GM19025 (cell line): ENCODE measurements around the gene PRKRA.
"Not testable (repeated sequence)": the region's sequence is repeated elsewhere in the genome, so short reads cannot be mapped to it uniquely, and the experiment has no call there.

Experiments used
- ATAC-seq: cut with Tn5 transposase; IDR thresholded peaks from one replicate; pipeline ENCODE4 v1.9.1; 2021; ENCODE audit warnings: mild to moderate bottlenecking, low read depth, moderate library complexity; ENCODE audit not compliant: unreplicated experiment

The PRKRA gene

GRCh38 chr2:178450774-178451525, at the start of gene PRKRA, which contains the start of gene PJVK:
TSS of gene PRKRA (minus strand) at chr2:178451175. CDS start at chr2:178451030, 145 bp downstream.
TSS of gene PJVK (plus strand) at chr2:178451378. CDS start at chr2:178453410, 2,032 bp downstream.
- peak; percentile 87 for ATAC-seq

GRCh38 chr2:178499640-178500039, 48.7 kb upstream of the PRKRA start:
- ATAC-seq, result no peak

DNA sequence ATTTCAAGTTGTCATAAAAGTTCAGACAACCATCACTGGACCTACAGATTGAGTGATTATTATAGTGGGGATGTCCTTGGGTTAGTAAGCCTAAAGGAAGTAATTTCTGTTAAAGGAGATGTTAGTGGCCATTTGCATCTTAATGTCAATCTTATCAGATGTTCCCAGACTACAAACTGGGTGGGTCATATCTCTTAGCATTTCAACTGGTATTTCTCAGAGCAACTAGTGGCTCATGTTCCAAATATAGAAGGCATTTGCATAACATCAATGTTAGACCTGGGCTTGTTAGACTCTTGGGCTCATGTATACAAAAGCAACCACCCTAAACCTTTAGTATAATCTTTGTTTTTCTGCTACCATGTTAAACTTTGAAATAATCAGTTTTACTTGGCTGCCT, 47.2 kb upstream of the PRKRA start:
- ATAC-seq, result no peak

DNA sequence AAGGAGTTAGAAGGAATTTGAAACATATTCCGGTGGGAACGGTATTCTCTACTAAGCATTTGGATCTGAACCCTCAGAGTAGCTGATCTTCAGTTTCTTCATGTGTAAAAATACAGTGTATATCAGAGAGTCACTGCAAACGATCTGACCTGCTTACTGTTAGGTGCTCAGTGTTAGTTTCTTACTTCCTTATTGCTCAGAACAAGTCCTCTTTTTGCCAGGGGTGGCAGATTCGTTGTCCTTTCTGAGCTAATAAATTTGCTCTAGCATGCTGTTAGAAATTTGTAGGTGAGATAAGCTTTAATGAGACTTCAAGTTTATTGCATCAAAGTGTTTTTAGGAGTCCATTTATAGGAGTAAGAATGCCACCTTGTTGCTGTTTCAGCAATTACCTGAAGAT, 45.1 kb upstream of the PRKRA start:
- ATAC-seq, result no peak

DNA sequence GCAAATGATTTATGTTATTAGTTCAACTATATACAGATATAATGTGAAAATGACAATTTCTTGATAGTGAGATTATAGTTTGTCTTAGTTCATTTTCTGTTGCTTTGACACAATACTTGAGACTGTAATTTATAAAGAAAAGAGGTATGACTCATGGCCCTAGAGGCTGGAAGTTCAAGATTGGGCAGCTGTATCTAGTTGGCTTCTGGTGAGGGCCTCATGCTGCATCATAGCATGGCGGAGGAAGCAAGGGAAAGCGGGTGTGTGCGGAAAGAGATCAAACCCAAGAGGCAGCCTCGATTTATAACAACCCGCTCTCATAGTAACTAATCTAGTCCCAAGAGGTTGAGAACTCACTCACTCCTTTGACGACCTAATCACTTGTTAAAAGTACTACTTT, 40.6 kb upstream of the PRKRA start:
- ATAC-seq, result no peak

DNA sequence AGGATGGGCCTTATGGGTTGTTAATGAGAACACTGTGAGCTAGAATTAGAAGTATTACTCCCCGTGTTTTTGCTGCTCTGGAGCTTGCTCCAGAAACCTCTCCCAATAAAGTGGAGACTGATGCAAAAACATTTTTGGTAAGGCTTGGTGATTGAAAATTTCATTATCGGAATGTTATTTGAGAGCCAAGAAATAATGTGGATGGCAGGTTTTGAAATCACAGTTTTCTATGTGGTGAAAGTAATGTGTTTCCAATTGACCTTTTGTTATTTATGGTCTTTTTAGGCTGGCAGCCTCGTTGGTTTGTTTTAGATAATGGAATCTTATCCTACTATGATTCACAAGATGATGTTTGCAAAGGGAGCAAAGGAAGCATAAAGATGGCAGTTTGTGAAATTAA, 34.4 kb upstream of the PRKRA start:
- ATAC-seq, result no peak

DNA sequence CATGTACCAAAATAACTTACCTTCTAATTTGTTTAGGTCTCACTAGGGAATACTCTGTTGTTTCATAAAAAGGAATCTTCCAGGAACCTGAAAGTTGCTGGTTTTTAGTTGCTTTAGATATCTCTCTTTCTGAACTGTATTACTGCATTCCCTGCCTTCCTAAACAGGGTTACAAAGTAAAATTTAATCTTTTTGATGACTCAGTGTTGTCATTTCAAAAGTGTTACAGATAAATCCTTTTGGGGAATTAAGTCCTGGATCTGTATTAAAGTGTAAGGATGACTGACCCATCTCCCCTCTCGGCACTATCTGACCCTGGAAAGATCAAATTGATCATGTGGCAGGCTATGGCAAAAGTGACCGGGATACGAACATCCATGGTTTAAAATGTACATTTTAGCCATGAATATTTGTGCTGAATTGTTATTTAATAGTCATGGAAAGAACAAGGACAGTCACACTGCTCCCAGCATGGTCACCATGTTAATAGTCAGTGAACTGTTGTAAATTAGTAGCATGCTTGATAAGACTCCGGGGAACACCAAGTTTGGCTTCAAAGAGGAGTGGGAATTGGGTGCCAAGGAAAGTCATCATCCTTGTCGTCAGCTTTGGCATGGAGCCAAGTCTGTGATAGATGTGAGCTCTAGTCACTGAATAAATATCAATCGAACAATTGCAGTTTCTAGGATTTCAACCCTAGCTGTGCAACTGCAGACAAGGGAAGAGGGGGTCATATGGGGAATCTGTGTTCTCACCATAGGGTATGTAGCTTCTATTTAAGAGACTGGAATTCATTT, 33.5 kb upstream of the PRKRA start:
- no peak for ATAC-seq

DNA sequence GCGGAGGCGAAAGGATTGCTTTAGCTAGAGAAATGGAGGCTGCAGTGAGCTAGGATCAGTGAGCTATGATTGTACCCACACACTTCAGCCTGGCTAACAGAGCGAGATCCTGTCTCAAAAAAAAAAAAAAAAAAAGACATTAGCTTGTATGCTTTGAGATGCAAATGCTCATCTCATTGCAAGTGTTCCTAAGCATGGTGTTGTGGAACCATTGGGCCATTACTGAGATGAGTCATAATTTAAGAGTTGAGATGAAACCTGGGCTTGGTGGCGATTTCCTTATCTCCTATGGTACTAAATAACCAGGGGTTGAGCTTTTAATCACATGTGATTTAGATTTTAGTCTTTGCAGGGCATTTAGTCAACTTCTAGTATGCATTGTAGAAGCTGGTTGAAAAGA, 31.5 kb upstream of the PRKRA start:
- ATAC-seq, result no peak

- ATAC-seq, result peak; percentile 75
Measured at GRCh38 chr2:178480227-178481181, 29.5 kb upstream of the PRKRA start, which contains the start of gene PLEKHA3. TSS of gene PLEKHA3 (plus strand) at chr2:178480457. CDS start at chr2:178480870, 413 bp downstream.

DNA sequence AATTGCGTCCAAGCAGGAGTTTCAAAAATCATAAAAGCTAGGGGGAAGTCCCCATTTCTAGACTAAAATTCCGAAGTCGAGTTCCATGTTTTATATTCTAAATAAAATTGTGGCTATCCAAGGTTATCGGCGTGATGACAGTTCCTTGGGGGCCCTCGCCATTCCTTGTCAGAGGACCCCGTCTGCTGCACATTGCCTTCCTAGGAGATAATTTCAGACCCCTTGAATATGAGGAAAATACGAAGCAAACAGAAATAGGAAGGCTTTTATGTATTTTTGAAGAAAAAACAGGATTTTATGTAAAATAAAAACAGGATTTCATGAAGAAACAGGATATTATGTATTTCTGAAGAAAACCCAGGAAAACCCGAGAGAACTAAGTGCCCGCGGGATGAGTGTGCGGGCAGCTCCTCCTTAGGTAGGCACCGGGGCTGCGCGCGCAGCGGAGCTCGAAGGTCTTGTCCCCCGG, 28.8 kb upstream of the PRKRA start:
- no peak for ATAC-seq

GRCh38 chr2:178479275-178479616, 28.3 kb upstream of the PRKRA start:
- ATAC-seq, result no peak

GRCh38 chr2:178478439-178479274, 27.7 kb upstream of the PRKRA start, which contains the start of gene FKBP7:
TSS of gene FKBP7 (minus strand) at chr2:178478600. CDS start at chr2:178478499, 101 bp downstream.
- ATAC-seq, result peak; percentile 48

GRCh38 chr2:178478130-178478438, 27.1 kb upstream of the PRKRA start:
- no peak for ATAC-seq

DNA sequence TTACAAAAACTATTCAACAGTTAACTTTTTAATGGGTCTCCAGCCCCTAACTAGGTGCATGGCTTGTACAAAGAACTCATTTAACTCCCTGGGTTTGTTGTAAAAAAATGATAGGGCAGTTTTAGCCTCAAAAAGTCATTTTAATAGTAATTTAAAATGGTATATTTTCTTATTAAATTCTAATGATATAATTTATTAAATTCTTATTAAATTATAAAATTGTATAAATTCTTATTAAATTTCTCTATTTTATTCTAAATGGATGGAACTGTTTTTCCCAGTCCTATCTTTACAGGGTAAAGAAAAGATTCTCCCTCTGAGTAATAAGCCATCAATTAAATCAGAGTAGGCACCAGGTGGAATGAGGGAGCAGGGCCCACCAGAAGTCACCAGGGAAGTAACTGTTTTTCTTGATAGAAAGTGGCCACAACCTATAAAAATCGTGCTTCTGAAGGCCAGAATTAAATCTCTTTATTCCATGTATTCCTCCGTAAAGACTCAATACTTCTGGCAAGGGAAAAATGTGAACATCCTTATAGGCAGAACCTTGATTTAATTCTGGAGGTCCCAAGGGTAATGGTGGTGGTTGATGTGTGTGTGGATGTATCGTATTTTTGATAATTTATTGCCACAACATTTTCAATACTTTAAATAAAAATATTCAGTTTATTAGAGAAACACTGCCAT, 26.6 kb upstream of the PRKRA start:
- no peak for ATAC-seq

GRCh38 chr2:178476477-178476876, 25.5 kb upstream of the PRKRA start:
- ATAC-seq, result no peak

GRCh38 chr2:178474560-178474959, 23.6 kb upstream of the PRKRA start:
- no peak for ATAC-seq

- ATAC-seq, result no peak
Measured at GRCh38 chr2:178473931-178474330, 23.0 kb upstream of the PRKRA start.

DNA sequence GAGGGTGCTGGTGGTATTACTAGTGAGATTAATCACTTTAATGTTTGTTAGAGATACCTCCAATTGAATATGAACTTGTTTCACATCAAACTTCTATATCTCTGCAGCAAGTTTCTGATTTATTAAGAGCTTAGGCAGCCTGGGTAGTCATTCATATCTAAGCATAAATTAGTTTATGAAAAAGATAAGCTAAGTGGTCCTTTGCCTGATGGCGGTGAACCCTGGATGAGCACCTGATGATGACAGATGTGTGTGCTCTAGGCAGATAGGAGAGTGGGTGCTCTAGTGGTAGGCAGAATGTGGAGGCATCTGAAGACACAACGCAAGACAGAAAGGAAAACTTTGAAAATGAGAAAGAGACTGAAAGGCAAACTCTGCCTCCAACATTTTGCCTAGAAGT, 22.4 kb upstream of the PRKRA start:
- no peak for ATAC-seq

GRCh38 chr2:178471313-178471712, 20.3 kb upstream of the PRKRA start:
- ATAC-seq, result not testable (repeated sequence)
